K562 (cell line): Measurements from ENCODE around the gene NFIL3. TPM values are rescaled to one million over a fixed set of nuclear protein-coding genes. Genes with fewer than 3 reads are reported as not detected.
A peak's percentile ranks its signal among the peaks of the same experiment; 100 is the strongest.

Source experiments
- CBX2 ChIP-seq: fragments of 200-600 bp; sonication (generic); IDR thresholded peaks from one replicate; pipeline ENCODE4 v1.6.1; 2012; ENCODE audit warnings: mild to moderate bottlenecking, low read length, inconsistent platforms; ENCODE audit not compliant: insufficient read depth, poor library complexity, severe bottlenecking
- CBX3 ChIP-seq, 2 experiments: IDR thresholded peaks; 1 replicate in 1 of 2; 2 replicates in 1 of 2; pipeline ENCODE4 v1.6.1; 2012; ENCODE audit warnings: inconsistent platforms in 2 of 2, low read length in 2 of 2, borderline replicate concordance in 1 of 2, control low read depth in 1 of 2
- CXXC5 ChIP-seq: fragments of 250-450 bp; sonication (Bioruptor Pico); IDR thresholded peaks from 2 replicates; pipeline ENCODE4 v1.8.0; 2022; ENCODE audit warnings: inconsistent platforms, mild to moderate bottlenecking, moderate library complexity
- GMEB1 ChIP-seq: fragments of 250-450 bp; sonication (Bioruptor Pico); IDR thresholded peaks from 2 replicates; pipeline ENCODE4 v1.4.0; 2020; ENCODE audit warnings: mild to moderate bottlenecking
- GTF2F1 ChIP-seq: IDR thresholded peaks from 2 replicates; pipeline ENCODE4 v1.6.1; 2011; ENCODE audit warnings: low read depth, low read length, improper control_type of control experiment
- NFIC ChIP-seq: fragments of 450-650 bp; IDR thresholded peaks from 2 replicates; pipeline ENCODE4 v1.6.1; 2017; ENCODE audit warnings: mild to moderate bottlenecking, inconsistent platforms
- RHOXF2B ChIP-seq: fragments of 250-450 bp; sonication (Bioruptor Pico); conservative IDR thresholded peaks from 2 replicates; pipeline ENCODE4 v1.5.1; 2021
- SMC3 ChIP-seq: conservative IDR thresholded peaks from 2 replicates; pipeline ENCODE4 v1.6.1; 2011; ENCODE audit warnings: low read depth, low read length, improper control_type of control experiment; ENCODE audit not compliant: insufficient read depth
- SP2 ChIP-seq: IDR thresholded peaks from 2 replicates; pipeline ENCODE4 v1.6.1; 2011; ENCODE audit warnings: mild to moderate bottlenecking, low read depth, low read length, moderate library complexity; ENCODE audit not compliant: poor library complexity, severe bottlenecking; ENCODE audit errors: extremely low read depth
- SUPT5H ChIP-seq: fragments of 450-650 bp; IDR thresholded peaks from 2 replicates; pipeline ENCODE4 v1.6.1; 2016
- THRA ChIP-seq: fragments of 450-650 bp; IDR thresholded peaks from 2 replicates; pipeline ENCODE4 v1.6.1; 2017; ENCODE audit warnings: mild to moderate bottlenecking, moderate library complexity
- ZBTB40 ChIP-seq, 2 experiments: fragments of 450-650 bp in 1 of 2; sonication (generic) in 1 of 2; formaldehyde crosslinking in 1 of 2; IDR thresholded peaks; 2 replicates each; pipeline versions ENCODE4 v1.7.1 to v1.9.0; 2016 to 2022; ENCODE audit warnings: inconsistent platforms in 1 of 2, mild to moderate bottlenecking in 1 of 2, missing genetic modification reagents in 1 of 2
- polyA plus RNA-seq, 8 experiments: library from polyadenylated mRNA; depleted of rRNA in 4 of 8; stranded (reverse) in 5 of 8; unstranded in 3 of 8; fragments of >200 nt; fragmentation: Nextera tagmentation in 2 of 8; fragmentation: Illumina TruSeq in 1 of 8; extraction: Ambion mirVana in 2 of 8; extraction: Trizol in 1 of 8; gene quantifications; 2 replicates each; pipeline versions ENCODE4 v1.2.1 to v1.2.3, GENCODE V29; 2011 to 2014; ENCODE audit warnings: inconsistent platforms in 1 of 8, missing spikeins in 1 of 8
- total RNA-seq, 7 experiments: library from RNA; depleted of rRNA in 6 of 7; stranded (reverse); fragments of >200 nt in 6 of 7; fragmentation: Illumina TruSeq in 2 of 7; extraction: Trizol in 2 of 7; gene quantifications; 2 replicates each; pipeline versions ENCODE4 v1.2.1 to v1.2.3, GENCODE V29; 2011 to 2021; ENCODE audit warnings: low replicate concordance in 1 of 7

Gene NFIL3
- total and polyA plus RNA-seq, 9 of the 15 experiments (the other 6 are each of a cell fraction or from before 2014, with no cell fraction given): 3.2 to 16.1 (median 9.3) TPM

- TF ChIP-seq CBX2 (no peak), CBX3 (IDR thresholded peaks at IDR 0.05; ENCODE audit: borderline replicate concordance in 1 of 2, low read length in 2 of 2) (0 out of 3 replicates have a peak, but pooled peaks of 1 of the 2 experiments have one; percentile 33), CXXC5 (peak; percentile 75), SUPT5H (no peak), ZBTB40 (IDR thresholded peaks at IDR 0.05) (no peak), ZBTB40 (CRISPR knock-in tag; IDR thresholded peaks at IDR 0.05) (no peak), SP2 (no peak), SMC3 (no peak), RHOXF2B (no peak), NFIC (peak; percentile 99), THRA (no peak), GMEB1 (CRISPR knock-in tag) (no peak), GTF2F1 (no peak)
These were observed 958 bp upstream of the NFIL3 start (continued) for GRCh38 chr9:91424403-91425176.
